GM12892 (cell line): ENCODE results near the gene SLC41A3.

Experiments
- POLR2A ChIP-seq: IDR thresholded peaks from 2 replicates; pipeline ENCODE4 v1.6.1; 2011; ENCODE audit warnings: low read depth, low read length, control low read depth
- POLR2AphosphoS5 ChIP-seq: IDR thresholded peaks from 2 replicates; pipeline ENCODE4 v1.6.1; 2011; ENCODE audit warnings: low read depth, low read length, control low read depth
- TAF1 ChIP-seq: IDR thresholded peaks from 2 replicates; pipeline ENCODE4 v1.6.1; 2011; ENCODE audit warnings: low read depth, mild to moderate bottlenecking, control low read depth, low read length, borderline replicate concordance

DNA sequence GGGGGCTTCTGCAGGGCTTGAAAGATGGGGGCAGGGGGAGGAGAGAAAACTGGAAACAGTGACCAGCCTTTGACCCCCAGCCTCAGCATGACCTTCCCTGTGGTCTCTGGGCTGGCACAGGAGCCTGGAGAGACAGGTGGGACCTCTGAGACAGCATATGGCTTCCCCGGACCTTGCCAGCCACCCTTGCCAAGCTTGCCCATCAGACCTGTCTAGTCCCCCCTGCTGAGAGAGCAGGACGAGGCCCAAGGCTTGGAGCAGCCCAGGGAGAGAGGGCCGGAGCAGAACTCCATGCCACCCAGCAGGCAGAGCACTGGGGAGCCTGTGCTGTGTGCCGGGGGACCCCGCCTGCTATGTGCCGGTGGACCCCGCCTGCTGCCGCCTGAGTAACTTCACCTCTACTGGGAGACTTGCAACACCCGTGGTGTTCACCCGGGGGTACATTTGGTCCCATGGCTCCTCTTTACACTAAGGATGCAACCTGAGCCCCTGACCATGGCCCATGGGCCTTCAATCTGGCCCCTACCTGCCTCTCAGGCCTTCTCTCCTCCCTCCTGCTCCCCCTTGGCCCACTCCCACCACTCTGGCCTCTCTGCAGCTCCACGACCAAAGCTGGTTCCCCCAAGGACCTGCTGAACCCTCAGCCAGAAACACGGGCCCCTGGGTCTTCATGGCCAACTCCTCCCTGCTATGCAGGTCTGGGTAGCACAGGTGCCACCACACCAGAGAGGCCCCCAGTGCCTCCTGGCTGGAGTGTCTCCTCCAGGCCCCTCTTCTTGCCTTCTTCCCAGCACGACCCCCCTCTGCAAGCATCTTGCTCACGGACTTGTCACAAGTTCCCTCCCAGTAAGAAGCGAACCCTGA, 21.1 kb upstream of the SLC41A3 start:
- TF ChIP-seq POLR2A (no peak), TAF1 (no peak), POLR2AphosphoS5 (no peak)
